Breast epithelium (tissue), 4 donors: ENCODE results near the gene HOXA6. TPM values are rescaled to one million over a fixed set of nuclear protein-coding genes. Genes with fewer than 3 reads are reported as not detected.

Source experiments
- DNase-seq, 2 donors: peaks; one replicate each; pipeline ENCODE4 v3.0.0-alpha.2; 2019; ENCODE audit warnings: low spot score in 2 of 2
- H3K27ac ChIP-seq, 2 donors: fragments of 200-600 bp; sonication (generic) in 1 of 2; one replicate each; pipeline ENCODE4 v1.5.1; 2016 to 2019; ENCODE audit warnings: mild to moderate bottlenecking in 1 of 2
- H3K27me3 ChIP-seq, 2 donors: fragments of 200-600 bp; sonication (generic) in 1 of 2; one replicate each; pipeline versions ENCODE4 v1.5.1 to v1.6.0; 2017 to 2019; ENCODE audit warnings: control low read depth in 1 of 2, mild to moderate bottlenecking in 1 of 2
- H3K36me3 ChIP-seq: fragments of 200-600 bp; one replicate; pipeline ENCODE4 v1.5.1; 2019
- H3K4me1 ChIP-seq, 2 donors: fragments of 200-600 bp; sonication (generic); one replicate each; pipeline ENCODE4 v1.5.1; 2016 to 2019; ENCODE audit warnings: control low read depth in 1 of 2
- H3K4me3 ChIP-seq, 3 donors: fragments of 200-600 bp; sonication (generic); 1 replicate in 2 of 3; 2 replicates in 1 of 3; pipeline ENCODE4 v1.5.1; 2016 to 2019; ENCODE audit warnings: mild to moderate bottlenecking in 3 of 3, moderate library complexity in 2 of 3
- H3K9me3 ChIP-seq, 2 donors: fragments of 200-600 bp; sonication (generic) in 1 of 2; one replicate each; pipeline ENCODE4 v1.5.1; 2016 to 2019; ENCODE audit warnings: control low read depth in 1 of 2
- CTCF ChIP-seq, 3 donors: fragments of 450-650 bp; IDR thresholded peaks; one replicate each; pipeline ENCODE4 v1.5.1; 2016 to 2017; ENCODE audit warnings: antibody characterized with exemption in 3 of 3, mild to moderate bottlenecking in 3 of 3, moderate library complexity in 3 of 3
- POLR2A ChIP-seq: fragments of 450-650 bp; IDR thresholded peaks from one replicate; pipeline ENCODE4 v1.6.1; 2016; ENCODE audit warnings: antibody characterized with exemption, mild to moderate bottlenecking, moderate library complexity
- POLR2AphosphoS5 ChIP-seq, 3 donors: sonication (generic); formaldehyde crosslinking; IDR thresholded peaks; one replicate each; pipeline ENCODE4 v1.6.1; 2017; ENCODE audit warnings: antibody characterized with exemption in 3 of 3
- intact Hi-C: fragments of 100-400 bp; cut with DNase I; formaldehyde crosslinking; loops from one replicate; pipeline ENCODE4 v1.15.1; 2023; ENCODE audit warnings: low total_unique reads
- total RNA-seq, 3 donors: library from RNA; depleted of rRNA; stranded (reverse); fragments of >200 nt; gene quantifications; one replicate each; pipeline ENCODE4 v1.1.0, GENCODE V29; 2016

The HOXA6 gene
- total RNA-seq, 3 donors from 2014 or later: 7.9 to 16.0 (median 9.0) TPM

DNA sequence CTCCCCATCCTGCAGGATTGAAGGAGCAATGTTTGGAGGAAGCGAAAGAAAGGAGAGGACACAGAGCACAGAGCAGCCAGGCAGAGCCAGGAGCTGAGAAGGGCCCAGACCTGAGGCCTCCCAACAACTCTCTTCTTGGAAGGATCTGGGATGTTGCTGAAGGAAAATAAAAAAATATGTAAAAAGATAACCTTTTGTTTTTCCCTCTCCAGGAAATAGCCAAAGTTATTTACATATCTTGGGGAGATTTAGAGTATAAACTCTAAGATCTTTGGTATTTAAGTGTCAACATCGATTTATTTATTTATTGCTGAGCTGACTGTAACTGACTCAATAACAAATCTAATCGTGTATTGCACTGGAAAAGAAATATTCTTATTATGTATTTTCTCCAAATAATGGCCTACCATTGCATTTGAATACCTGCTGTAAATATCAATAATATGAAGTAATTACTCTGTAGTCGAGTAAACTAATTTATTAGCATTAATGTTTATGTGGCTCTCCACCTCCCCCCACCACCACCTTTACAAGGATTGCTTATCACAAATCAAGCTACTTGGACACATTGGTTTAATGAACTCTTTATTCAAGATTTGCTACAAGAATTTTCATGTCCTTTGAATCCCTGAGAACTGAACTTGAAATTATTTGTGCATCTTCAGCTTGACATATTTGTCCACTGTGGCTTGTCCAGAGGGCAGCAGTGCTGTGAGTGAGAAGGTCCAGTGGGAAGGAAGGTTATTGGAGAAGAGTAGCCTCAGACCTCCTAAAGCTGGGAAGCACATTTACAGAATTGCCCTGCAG, 39.3 kb upstream of the HOXA6 start:
- no peak overlapping the region for H3K4me3 ChIP-seq

DNA sequence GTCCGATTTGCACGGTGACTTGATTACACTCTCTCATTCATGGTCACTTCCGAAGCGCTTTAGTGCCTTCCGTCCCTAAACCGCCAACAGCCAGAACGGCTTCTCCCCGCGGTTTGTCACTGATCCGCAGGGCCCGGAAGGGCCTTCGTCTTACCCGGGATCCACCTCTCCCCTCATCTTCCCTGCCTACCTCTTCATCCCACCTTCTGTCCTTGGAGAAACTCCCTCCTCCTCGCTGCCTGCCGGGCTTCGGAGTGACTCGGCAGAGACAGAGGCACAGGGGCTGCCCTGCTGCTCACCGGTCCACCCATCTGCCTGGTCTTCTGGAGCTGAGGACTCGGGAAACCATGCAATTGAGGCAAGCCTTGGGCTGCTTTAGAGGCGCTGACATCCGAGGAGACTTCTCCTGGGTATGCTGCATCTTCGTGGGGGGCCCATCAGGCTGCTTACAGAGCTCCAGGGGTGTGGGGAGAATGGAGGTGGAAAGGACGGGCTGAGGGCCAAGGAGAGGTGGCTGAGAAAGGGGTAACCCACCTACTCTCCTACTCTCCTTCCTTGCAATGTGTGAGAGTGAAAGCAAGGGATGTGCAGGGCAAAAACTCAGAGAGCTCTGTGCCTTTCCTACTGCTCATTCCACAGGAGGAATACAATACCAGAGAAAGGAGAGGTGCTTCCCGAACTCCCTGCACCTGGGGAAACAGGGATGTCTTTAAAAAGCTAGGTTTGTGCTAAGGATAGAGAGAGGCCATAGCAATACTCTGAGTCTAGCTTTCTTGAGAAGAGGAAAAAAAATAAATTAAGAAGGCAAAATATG, 38.5 kb upstream of the HOXA6 start:
- DNase-seq: no peak
- peaks cover 22 to 98% of the 10 kb centered on the region in 2 donors for H3K27me3 ChIP-seq
- no peak for TF ChIP-seq POLR2AphosphoS5 (IDR thresholded peaks at IDR 0.05)
- no peak for TF ChIP-seq CTCF (IDR thresholded peaks at IDR 0.05)
- no peak for TF ChIP-seq POLR2A
- intact Hi-C loops: no loop called here
- H3K36me3 ChIP-seq: no peaks in the 10 kb centered on the region
- no peaks in the 10 kb centered on the region for H3K9me3 ChIP-seq
- peak overlapping the region in 1 of 3 donors; percentile 55 for H3K4me3 ChIP-seq
- H3K4me1 ChIP-seq: peaks cover 0 to 15% of the 10 kb centered on the region in 2 donors
- H3K27ac ChIP-seq: no peak overlapping the region

More for the DNA sequence above, 39.3 kb upstream of the HOXA6 start:
- H3K27me3 ChIP-seq: peaks cover 19 to 100% of the 10 kb centered on the region in 2 donors
- H3K36me3 ChIP-seq: no peaks in the 10 kb centered on the region
- no peak for DNase-seq
- intact Hi-C loops: no loop called here
- TF ChIP-seq POLR2A (no peak), POLR2AphosphoS5 (IDR thresholded peaks at IDR 0.05) (peak in 1 of 3 donors; percentile 9)
- no peaks in the 10 kb centered on the region for H3K9me3 ChIP-seq
- peaks cover 0 to 15% of the 10 kb centered on the region in 2 donors for H3K4me1 ChIP-seq
- H3K27ac ChIP-seq: no peak overlapping the region

GRCh38 chr7:27185013-27185853, 37.7 kb upstream of the HOXA6 start, which contains the start of gene HOXA11:
Gene HOXA11 (minus strand): TSS chr7:27185232. CDS start chr7:27185144, 88 bp downstream.
- H3K36me3 ChIP-seq: no peaks in the 10 kb centered on the region
- TF ChIP-seq CTCF (IDR thresholded peaks at IDR 0.05) (no peak), POLR2AphosphoS5 (IDR thresholded peaks at IDR 0.05) (no peak), POLR2A (no peak)
- peak within 1 kb of the TSS; percentile 39 to 69 (median 55) for H3K4me3 ChIP-seq
- DNase-seq: peak in 1 of 2 donors; percentile 43
- no peak within 1 kb of the TSS for H3K27ac ChIP-seq
- peaks cover 0 to 15% of the 10 kb centered on the region in 2 donors for H3K4me1 ChIP-seq
- intact Hi-C loops: no loop called here
- peaks cover 22 to 98% of the 10 kb centered on the region in 2 donors for H3K27me3 ChIP-seq
- no peaks in the 10 kb centered on the region for H3K9me3 ChIP-seq

- no peaks in the 10 kb centered on the region for H3K36me3 ChIP-seq
- peak overlapping the region; percentile 39 to 69 (median 55) for H3K4me3 ChIP-seq
- intact Hi-C loops: no loop called here
- H3K27me3 ChIP-seq: peaks cover 24 to 97% of the 10 kb centered on the region in 2 donors
- no peak for TF ChIP-seq CTCF (IDR thresholded peaks at IDR 0.05)
- peaks cover 0 to 15% of the 10 kb centered on the region in 2 donors for H3K4me1 ChIP-seq
- H3K27ac ChIP-seq: no peak overlapping the region
- peak in 1 of 2 donors; percentile 51 for DNase-seq
- no peaks in the 10 kb centered on the region for H3K9me3 ChIP-seq
Observed at GRCh38 chr7:27184337-27185012, 36.9 kb upstream of the HOXA6 start.
